ENCODE results near the gene SMG6.

Gene SMG6

DNA sequence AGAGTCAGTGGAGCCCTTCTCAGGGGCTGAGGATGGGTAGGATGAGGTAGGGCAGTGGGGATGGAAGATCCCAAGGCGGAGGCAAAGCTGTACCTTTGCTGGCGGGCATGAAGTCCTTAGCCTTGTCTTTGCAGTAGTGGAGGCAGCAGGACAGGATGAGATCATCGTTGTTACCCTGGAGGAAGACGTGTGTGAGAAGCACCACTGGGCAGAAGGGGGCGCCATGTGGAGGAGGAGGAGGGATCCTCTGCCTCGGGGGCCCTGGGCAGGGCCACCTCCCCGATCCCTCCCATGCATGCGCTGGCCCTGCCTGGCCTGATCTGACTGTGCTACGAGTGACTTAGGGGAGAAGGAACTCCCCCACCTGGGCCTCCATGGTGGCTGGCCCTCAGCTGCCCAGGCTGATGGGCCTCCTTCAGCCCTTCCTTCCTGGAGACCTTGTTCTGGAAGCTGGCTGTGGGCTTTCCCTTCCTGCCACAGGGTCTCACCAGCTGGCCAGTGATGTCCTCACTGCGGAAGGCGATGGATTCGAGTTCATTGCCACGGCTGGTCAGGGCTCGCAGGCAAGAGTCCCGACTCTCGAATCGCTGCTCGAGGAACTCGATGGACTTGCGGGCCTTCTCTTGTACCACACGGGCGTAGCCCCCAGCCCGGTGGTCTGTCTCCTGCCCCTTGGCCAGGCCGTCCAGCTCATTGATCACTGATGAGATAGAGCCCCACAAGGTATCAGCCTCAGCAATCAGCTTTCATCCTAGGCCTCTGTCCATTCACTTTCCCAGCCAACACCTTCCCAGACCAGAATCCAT lies 238.4 kb downstream of the SMG6 start (continued):
- TF ChIP-seq ZNF660 (tag by site-specific recombination; IDR thresholded peaks at IDR 0.05) (0 out of 2 replicates have a peak, but pooled peaks have one; percentile 50), OSR2 (tag by site-specific recombination; IDR thresholded peaks at IDR 0.05) (no peak), ZNF558 (tag by site-specific recombination; IDR thresholded peaks at IDR 0.05) (no peak), ZNF350 (tag by site-specific recombination; IDR thresholded peaks at IDR 0.05) (no peak), SETDB1 (IDR thresholded peaks at IDR 0.05; ENCODE audit: insufficient read length, low read length) (no peak), ZNF274 (IDR thresholded peaks at IDR 0.05; ENCODE audit: low read length) (no peak), ZNF274 (tag by site-specific recombination; IDR thresholded peaks at IDR 0.05; ENCODE audit: borderline replicate concordance) (no peak), ZNF10 (tag by site-specific recombination; IDR thresholded peaks at IDR 0.05) (no peak), SP7 (tag by site-specific recombination; IDR thresholded peaks at IDR 0.05) (peak; percentile 58; the same call in 1 of the 2 replicates), ZNF501 (tag by site-specific recombination; IDR thresholded peaks at IDR 0.05) (0 out of 2 replicates have a peak, but pooled peaks have one; percentile 30), ZNF664 (tag by site-specific recombination; IDR thresholded peaks at IDR 0.05) (no peak)
- TF ChIP-seq, protein P1, sequence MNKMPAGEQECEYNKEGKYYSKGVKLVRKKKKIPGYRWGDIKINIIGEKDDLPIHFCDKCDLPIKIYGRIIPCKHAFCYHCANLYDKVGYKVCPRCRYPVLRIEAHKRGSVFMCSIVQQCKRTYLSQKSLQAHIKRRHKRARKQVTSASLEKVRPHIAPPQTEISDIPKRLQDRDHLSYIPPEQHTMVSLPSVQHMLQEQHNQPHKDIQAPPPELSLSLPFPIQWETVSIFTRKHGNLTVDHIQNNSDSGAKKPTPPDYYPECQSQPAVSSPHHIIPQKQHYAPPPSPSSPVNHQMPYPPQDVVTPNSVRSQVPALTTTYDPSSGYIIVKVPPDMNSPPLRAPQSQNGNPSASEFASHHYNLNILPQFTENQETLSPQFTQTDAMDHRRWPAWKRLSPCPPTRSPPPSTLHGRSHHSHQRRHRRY (tag by site-specific recombination; IDR thresholded peaks at IDR 0.05): no peak
- TF ChIP-seq, protein P2, sequence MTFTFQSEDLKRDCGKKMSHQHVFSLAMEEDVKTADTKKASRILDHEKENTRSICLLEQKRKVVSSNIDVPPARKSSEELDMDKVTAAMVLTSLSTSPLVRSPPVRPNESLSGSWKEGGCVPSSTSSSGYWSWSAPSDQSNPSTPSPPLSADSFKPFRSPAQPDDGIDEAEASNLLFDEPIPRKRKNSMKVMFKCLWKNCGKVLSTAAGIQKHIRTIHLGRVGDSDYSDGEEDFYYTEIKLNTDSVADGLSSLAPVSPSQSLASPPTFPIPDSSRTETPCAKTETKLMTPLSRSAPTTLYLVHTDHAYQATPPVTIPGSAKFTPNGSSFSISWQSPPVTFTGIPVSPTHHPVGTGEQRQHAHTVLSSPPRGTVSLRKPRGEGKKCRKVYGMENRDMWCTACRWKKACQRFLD (tag by site-specific recombination; IDR thresholded peaks at IDR 0.05): no peak
- TF ChIP-seq, protein P3, sequence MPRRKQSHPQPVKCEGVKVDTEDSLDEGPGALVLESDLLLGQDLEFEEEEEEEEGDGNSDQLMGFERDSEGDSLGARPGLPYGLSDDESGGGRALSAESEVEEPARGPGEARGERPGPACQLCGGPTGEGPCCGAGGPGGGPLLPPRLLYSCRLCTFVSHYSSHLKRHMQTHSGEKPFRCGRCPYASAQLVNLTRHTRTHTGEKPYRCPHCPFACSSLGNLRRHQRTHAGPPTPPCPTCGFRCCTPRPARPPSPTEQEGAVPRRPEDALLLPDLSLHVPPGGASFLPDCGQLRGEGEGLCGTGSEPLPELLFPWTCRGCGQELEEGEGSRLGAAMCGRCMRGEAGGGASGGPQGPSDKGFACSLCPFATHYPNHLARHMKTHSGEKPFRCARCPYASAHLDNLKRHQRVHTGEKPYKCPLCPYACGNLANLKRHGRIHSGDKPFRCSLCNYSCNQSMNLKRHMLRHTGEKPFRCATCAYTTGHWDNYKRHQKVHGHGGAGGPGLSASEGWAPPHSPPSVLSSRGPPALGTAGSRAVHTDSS (tag by site-specific recombination; IDR thresholded peaks at IDR 0.05): peak; percentile 32; the same call in 1 of the 2 replicates
- TF ChIP-seq, protein P4, sequence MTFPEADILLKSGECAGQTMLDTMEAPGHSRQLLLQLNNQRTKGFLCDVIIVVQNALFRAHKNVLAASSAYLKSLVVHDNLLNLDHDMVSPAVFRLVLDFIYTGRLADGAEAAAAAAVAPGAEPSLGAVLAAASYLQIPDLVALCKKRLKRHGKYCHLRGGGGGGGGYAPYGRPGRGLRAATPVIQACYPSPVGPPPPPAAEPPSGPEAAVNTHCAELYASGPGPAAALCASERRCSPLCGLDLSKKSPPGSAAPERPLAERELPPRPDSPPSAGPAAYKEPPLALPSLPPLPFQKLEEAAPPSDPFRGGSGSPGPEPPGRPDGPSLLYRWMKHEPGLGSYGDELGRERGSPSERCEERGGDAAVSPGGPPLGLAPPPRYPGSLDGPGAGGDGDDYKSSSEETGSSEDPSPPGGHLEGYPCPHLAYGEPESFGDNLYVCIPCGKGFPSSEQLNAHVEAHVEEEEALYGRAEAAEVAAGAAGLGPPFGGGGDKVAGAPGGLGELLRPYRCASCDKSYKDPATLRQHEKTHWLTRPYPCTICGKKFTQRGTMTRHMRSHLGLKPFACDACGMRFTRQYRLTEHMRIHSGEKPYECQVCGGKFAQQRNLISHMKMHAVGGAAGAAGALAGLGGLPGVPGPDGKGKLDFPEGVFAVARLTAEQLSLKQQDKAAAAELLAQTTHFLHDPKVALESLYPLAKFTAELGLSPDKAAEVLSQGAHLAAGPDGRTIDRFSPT (tag by site-specific recombination; IDR thresholded peaks at IDR 0.05): 0 out of 2 replicates have a peak, but pooled peaks have one; percentile 11
- TF ChIP-seq, protein P5, sequence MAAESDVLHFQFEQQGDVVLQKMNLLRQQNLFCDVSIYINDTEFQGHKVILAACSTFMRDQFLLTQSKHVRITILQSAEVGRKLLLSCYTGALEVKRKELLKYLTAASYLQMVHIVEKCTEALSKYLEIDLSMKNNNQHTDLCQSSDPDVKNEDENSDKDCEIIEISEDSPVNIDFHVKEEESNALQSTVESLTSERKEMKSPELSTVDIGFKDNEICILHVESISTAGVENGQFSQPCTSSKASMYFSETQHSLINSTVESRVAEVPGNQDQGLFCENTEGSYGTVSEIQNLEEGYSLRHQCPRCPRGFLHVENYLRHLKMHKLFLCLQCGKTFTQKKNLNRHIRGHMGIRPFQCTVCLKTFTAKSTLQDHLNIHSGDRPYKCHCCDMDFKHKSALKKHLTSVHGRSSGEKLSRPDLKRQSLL (tag by site-specific recombination; IDR thresholded peaks at IDR 0.05): no peak
- TF ChIP-seq, protein P6, sequence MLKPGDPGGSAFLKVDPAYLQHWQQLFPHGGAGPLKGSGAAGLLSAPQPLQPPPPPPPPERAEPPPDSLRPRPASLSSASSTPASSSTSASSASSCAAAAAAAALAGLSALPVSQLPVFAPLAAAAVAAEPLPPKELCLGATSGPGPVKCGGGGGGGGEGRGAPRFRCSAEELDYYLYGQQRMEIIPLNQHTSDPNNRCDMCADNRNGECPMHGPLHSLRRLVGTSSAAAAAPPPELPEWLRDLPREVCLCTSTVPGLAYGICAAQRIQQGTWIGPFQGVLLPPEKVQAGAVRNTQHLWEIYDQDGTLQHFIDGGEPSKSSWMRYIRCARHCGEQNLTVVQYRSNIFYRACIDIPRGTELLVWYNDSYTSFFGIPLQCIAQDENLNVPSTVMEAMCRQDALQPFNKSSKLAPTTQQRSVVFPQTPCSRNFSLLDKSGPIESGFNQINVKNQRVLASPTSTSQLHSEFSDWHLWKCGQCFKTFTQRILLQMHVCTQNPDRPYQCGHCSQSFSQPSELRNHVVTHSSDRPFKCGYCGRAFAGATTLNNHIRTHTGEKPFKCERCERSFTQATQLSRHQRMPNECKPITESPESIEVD (tag by site-specific recombination; IDR thresholded peaks at IDR 0.05): no peak
- TF ChIP-seq, protein P7, sequence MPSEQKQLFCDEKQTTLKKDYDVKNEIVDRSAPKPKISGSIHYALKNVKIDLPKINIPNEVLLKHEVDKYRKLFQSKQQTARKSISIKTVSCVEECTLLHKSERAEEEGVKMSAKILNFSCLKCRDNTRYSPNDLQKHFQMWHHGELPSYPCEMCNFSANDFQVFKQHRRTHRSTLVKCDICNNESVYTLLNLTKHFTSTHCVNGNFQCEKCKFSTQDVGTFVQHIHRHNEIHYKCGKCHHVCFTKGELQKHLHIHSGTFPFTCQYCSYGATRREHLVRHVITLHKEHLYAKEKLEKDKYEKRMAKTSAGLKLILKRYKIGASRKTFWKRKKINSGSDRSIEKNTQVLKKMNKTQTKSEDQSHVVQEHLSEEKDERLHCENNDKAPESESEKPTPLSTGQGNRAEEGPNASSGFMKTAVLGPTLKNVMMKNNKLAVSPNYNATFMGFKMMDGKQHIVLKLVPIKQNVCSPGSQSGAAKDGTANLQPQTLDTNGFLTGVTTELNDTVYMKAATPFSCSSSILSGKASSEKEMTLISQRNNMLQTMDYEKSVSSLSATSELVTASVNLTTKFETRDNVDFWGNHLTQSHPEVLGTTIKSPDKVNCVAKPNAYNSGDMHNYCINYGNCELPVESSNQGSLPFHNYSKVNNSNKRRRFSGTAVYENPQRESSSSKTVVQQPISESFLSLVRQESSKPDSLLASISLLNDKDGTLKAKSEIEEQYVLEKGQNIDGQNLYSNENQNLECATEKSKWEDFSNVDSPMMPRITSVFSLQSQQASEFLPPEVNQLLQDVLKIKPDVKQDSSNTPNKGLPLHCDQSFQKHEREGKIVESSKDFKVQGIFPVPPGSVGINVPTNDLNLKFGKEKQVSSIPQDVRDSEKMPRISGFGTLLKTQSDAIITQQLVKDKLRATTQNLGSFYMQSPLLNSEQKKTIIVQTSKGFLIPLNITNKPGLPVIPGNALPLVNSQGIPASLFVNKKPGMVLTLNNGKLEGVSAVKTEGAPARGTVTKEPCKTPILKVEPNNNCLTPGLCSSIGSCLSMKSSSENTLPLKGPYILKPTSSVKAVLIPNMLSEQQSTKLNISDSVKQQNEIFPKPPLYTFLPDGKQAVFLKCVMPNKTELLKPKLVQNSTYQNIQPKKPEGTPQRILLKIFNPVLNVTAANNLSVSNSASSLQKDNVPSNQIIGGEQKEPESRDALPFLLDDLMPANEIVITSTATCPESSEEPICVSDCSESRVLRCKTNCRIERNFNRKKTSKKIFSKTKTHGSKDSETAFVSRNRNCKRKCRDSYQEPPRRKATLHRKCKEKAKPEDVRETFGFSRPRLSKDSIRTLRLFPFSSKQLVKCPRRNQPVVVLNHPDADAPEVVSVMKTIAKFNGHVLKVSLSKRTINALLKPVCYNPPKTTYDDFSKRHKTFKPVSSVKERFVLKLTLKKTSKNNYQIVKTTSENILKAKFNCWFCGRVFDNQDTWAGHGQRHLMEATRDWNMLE (tag by site-specific recombination; conservative IDR thresholded peaks at IDR 0.05; ENCODE audit: low read depth): no peak
- TF ChIP-seq, protein P8, sequence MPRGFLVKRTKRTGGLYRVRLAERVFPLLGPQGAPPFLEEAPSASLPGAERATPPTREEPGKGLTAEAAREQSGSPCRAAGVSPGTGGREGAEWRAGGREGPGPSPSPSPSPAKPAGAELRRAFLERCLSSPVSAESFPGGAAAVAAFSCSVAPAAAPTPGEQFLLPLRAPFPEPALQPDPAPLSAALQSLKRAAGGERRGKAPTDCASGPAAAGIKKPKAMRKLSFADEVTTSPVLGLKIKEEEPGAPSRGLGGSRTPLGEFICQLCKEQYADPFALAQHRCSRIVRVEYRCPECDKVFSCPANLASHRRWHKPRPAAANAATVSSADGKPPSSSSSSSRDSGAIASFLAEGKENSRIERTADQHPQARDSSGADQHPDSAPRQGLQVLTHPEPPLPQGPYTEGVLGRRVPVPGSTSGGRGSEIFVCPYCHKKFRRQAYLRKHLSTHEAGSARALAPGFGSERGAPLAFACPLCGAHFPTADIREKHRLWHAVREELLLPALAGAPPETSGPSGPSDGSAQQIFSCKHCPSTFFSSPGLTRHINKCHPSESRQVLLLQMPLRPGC (tag by site-specific recombination; IDR thresholded peaks at IDR 0.05): no peak
- TF ChIP-seq, protein P9, sequence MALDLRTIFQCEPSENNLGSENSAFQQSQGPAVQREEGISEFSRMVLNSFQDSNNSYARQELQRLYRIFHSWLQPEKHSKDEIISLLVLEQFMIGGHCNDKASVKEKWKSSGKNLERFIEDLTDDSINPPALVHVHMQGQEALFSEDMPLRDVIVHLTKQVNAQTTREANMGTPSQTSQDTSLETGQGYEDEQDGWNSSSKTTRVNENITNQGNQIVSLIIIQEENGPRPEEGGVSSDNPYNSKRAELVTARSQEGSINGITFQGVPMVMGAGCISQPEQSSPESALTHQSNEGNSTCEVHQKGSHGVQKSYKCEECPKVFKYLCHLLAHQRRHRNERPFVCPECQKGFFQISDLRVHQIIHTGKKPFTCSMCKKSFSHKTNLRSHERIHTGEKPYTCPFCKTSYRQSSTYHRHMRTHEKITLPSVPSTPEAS (tag by site-specific recombination; IDR thresholded peaks at IDR 0.05): 0 out of 2 replicates have a peak, but pooled peaks have one; percentile 21
